Fibroblast of mammary gland (primary cell): ENCODE data around the gene CARNS1.

Source experiments
- DNase-seq: peaks from one replicate; pipeline ENCODE4 v3.0.0-alpha.2; 2010; ENCODE audit warnings: low read depth
- H3K4me3 ChIP-seq: 2 replicates; pipeline ENCODE4 v1.5.1; 2011; ENCODE audit warnings: low read depth, mild to moderate bottlenecking, low read length, moderate library complexity; ENCODE audit not compliant: control insufficient read depth
- TF ChIP-seq, protein P1 (sequence below): conservative IDR thresholded peaks from 2 replicates; pipeline ENCODE4 v1.5.1; 2011; ENCODE audit warnings: low read depth, low read length, inconsistent platforms; ENCODE audit not compliant: control insufficient read depth, insufficient read depth

Gene CARNS1

DNA sequence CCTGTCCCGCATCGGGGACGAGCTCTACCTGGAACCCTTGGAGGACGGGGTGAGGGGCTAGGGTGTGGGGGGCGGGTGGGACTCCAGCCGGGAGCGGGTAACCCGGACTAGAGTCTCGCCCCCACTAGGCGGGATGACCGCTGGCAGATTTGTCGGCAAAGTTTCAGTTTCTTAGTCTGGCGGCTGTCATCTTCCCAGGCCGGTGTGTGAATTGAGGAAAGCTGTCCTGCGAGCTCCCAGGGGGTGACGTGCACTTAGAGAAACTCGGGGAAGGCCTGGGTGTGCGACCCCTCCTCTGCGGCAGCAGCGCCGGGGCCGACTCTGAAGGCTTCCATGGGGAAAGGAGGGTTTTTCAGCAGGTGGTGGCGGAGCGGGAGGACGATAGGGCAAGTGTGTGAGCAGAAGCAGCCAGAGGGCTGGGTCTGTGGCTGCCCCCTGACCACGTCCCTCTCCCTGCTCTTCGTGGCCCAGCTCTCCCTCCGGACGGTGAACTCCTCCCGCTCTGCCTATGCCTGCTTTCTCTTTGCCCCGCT is 23.2 kb upstream of the CARNS1 start:
- no peak for DNase-seq
- peak overlapping the region; percentile 84 for H3K4me3 ChIP-seq
- TF ChIP-seq, protein P1, sequence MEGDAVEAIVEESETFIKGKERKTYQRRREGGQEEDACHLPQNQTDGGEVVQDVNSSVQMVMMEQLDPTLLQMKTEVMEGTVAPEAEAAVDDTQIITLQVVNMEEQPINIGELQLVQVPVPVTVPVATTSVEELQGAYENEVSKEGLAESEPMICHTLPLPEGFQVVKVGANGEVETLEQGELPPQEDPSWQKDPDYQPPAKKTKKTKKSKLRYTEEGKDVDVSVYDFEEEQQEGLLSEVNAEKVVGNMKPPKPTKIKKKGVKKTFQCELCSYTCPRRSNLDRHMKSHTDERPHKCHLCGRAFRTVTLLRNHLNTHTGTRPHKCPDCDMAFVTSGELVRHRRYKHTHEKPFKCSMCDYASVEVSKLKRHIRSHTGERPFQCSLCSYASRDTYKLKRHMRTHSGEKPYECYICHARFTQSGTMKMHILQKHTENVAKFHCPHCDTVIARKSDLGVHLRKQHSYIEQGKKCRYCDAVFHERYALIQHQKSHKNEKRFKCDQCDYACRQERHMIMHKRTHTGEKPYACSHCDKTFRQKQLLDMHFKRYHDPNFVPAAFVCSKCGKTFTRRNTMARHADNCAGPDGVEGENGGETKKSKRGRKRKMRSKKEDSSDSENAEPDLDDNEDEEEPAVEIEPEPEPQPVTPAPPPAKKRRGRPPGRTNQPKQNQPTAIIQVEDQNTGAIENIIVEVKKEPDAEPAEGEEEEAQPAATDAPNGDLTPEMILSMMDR: no peak

- TF ChIP-seq, protein P1: no peak
- no peak for DNase-seq
- H3K4me3 ChIP-seq: no peak overlapping the region
Observed at GRCh38 chr11:67393437-67393836, 22.0 kb upstream of the CARNS1 start.

- DNase-seq: no peak
- TF ChIP-seq, protein P1: no peak
- no peak overlapping the region for H3K4me3 ChIP-seq
Observed at GRCh38 chr11:67393990-67394389, 21.5 kb upstream of the CARNS1 start.

GRCh38 chr11:67395555-67396258 is 19.8 kb upstream of the CARNS1 start:
- H3K4me3 ChIP-seq: no peak overlapping the region
- TF ChIP-seq, protein P1: no peak
- DNase-seq: no peak

- no peak overlapping the region for H3K4me3 ChIP-seq
- TF ChIP-seq, protein P1: no peak
- DNase-seq: no peak
Observed at GRCh38 chr11:67396259-67396581, 19.3 kb upstream of the CARNS1 start.

DNA sequence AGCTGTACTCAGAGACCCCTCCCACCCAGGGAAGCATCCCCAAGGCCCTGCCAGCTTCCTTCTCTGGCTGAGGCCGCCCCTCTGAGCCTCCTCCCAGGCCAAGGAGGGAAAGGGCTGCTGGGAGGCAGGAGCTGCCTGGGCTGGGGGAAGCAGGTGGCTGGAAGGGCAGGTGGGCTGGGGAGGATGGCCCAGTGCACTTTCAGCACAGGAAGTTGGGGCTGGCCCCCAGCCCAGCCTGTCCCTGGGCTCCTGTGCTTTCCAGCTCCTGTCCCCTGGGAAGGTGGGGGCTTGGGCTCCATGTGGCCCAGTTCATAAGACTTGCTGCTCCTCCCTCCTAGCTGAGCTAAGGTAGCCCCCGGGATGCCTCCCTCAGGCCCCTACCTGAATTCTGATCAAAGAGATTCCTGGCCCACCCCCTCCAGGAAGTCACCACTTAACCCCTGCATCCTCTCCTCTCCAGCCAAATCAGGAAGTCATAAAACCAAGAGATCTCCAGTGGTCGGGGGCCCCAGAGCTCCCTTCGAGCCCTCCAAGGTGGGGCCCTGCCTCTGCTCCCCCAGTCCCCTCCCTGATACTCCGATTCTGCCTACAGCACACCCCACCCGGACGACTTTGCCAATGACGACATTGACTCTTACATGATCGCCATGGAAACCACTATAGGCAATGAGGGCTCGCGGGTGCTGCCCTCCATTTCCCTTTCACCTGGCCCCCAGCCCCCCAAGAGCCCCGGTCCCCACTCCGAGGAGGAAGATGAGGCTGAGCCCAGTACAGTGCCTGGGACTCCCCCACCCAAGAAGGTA is 18.7 kb upstream of the CARNS1 start:
- DNase-seq: no peak

More for the DNA sequence above, 18.7 kb upstream of the CARNS1 start:
- TF ChIP-seq, protein P1: no peak
- no peak overlapping the region for H3K4me3 ChIP-seq
